ENCODE data around the gene SH2D6.

DNA sequence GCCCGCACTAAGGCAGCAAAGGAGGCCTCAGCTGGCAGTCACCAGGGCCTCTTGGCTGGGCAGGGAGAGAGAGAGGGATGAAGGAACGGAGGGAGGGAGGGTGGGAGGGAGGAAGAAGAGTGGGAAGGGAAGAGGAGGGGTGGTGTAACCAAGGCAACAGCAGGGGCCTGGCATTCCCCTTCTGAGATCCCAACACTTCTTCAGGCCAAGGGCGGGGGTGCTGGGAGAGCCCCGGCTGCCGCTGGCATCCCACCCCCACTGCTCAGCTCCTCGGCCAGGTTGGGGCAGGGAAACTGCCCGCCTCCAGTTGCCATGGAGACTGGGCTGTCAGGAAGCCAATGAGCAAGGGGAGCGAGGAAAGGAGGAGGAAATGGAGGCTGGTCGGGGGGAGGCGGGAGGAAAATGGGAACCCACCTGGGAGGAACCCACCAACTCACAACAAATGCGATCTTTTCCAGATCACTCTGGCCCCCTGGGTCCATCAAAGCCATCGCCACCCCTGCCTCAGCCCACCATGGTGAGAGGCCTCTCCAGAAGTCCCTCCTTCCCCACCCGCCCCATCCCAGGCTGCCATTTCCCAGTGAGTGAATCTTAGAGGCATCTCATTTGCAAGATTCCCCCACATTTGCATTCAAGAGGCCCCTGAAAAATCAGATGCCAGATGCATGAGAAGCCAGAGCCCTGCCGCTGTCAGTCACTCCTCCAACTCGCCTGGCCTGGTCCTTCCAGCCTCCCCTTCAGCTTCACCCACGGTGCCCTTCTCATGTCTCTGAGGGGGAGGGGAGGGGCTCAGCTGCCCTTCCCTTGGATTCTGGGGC, 12.4 kb downstream of the SH2D6 start:
- TF ChIP-seq GATA3 (IDR thresholded peaks at IDR 0.05; ENCODE audit: borderline replicate concordance) (no peak), RNF2 (IDR thresholded peaks at IDR 0.05; ENCODE audit: borderline replicate concordance, low read depth) (no peak)
- TF ChIP-seq, protein P1, sequence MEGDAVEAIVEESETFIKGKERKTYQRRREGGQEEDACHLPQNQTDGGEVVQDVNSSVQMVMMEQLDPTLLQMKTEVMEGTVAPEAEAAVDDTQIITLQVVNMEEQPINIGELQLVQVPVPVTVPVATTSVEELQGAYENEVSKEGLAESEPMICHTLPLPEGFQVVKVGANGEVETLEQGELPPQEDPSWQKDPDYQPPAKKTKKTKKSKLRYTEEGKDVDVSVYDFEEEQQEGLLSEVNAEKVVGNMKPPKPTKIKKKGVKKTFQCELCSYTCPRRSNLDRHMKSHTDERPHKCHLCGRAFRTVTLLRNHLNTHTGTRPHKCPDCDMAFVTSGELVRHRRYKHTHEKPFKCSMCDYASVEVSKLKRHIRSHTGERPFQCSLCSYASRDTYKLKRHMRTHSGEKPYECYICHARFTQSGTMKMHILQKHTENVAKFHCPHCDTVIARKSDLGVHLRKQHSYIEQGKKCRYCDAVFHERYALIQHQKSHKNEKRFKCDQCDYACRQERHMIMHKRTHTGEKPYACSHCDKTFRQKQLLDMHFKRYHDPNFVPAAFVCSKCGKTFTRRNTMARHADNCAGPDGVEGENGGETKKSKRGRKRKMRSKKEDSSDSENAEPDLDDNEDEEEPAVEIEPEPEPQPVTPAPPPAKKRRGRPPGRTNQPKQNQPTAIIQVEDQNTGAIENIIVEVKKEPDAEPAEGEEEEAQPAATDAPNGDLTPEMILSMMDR (IDR thresholded peaks at IDR 0.05): no peak
